K562 (cell line): ENCODE measurements around the gene TMEM164. TPM values are rescaled to one million over a fixed set of nuclear protein-coding genes. Genes with fewer than 3 reads are reported as not detected.
A peak's percentile ranks its signal among the peaks of the same experiment; 100 is the strongest.

Source experiments
- ATAC-seq: fragments of 200-7000 bp; cut with Tn5 transposase; 3 replicates; pipeline ENCODE4 v1.9.1; 2020; ENCODE audit warnings: moderate library complexity
- BruUV-seq: library from RNA; stranded (reverse); fragments of 400-500 nt; replicated peaks from 2 replicates; lab custom pipeline; 2021; lab: Mats Ljungman, UMichigan
- CTCF ChIA-PET: fragments of 300-600 bp; formaldehyde crosslinking; extraction: SDS; loops from one replicate; lab custom pipeline; 2021; ENCODE audit warnings: low intra/inter-chr PET ratio; lab: Yijun Ruan, JAX
- POLR2A ChIA-PET: fragments of 300-600, 350-650 bp; sonication (Branson Sonifier 250); formaldehyde crosslinking; extraction: SDS; loops from one replicate; lab custom pipeline; 2021; ENCODE audit warnings: antibody characterized with exemption, inconsistent platforms; lab: Yijun Ruan, JAX
- DNase-seq, 4 experiments: peaks; one replicate each; pipeline versions ENCODE4 v3.0.0 to v3.0.0-alpha.2; 2011 to 2018; ENCODE audit warnings: low spot score in 3 of 4, mixed read lengths in 3 of 4; ENCODE audit errors: extremely low read depth in 1 of 4
- FAIRE-seq: peaks from 2 replicates; lab custom pipeline; 2011; peaks lifted over from hg19 to GRCh38; lab: Jason Lieb, UNC
- H2AFZ ChIP-seq: 2 replicates; pipeline ENCODE4 v1.6.0; 2011; ENCODE audit warnings: low read depth, low read length, control low read depth, inconsistent platforms
- H3K27ac ChIP-seq: fragments of 200-600 bp; 3 replicates; pipeline ENCODE4 v1.8.0; 2011; ENCODE audit warnings: low read depth, mild to moderate bottlenecking, control low read depth, inconsistent platforms, low read length, moderate library complexity, mixed read lengths; ENCODE audit errors: extremely low read depth
- H3K27me3 ChIP-seq, 2 experiments: fragments of 300-600 bp in 1 of 2; 2 replicates in 1 of 2; 3 replicates in 1 of 2; pipeline versions ENCODE4 v1.6.0 to v1.8.0; 2011; ENCODE audit warnings: inconsistent platforms in 2 of 2, low read length in 2 of 2, mild to moderate bottlenecking in 1 of 2, mixed read lengths in 1 of 2, moderate library complexity in 1 of 2; ENCODE audit not compliant: control insufficient read depth in 2 of 2, insufficient read depth in 2 of 2
- H3K36me3 ChIP-seq: fragments of 300-600 bp; 3 replicates; pipeline ENCODE4 v1.8.0; 2011; ENCODE audit warnings: mild to moderate bottlenecking, low read length, inconsistent platforms; ENCODE audit not compliant: control insufficient read depth, insufficient read depth
- H3K4me1 ChIP-seq, 2 experiments: fragments of 200-600 bp in 1 of 2; replicated peaks in 1 of 2; 2 replicates in 1 of 2; 3 replicates in 1 of 2; pipeline versions ENCODE4 v1.5.1 to v1.8.0; 2011; ENCODE audit warnings: inconsistent platforms in 2 of 2, low read length in 2 of 2, mild to moderate bottlenecking in 1 of 2, mixed read lengths in 1 of 2, moderate library complexity in 1 of 2; ENCODE audit not compliant: control insufficient read depth in 2 of 2, insufficient read depth in 2 of 2
- H3K4me2 ChIP-seq: 2 replicates; pipeline ENCODE4 v1.6.1; 2011; ENCODE audit warnings: low read length, control low read depth, inconsistent platforms, mixed read lengths; ENCODE audit not compliant: insufficient read depth
- H3K4me3 ChIP-seq: fragments of 200-600 bp; sonication (generic), shearing (Covaris generic); 2 replicates; pipeline ENCODE4 v1.5.1; 2016; ENCODE audit warnings: control low read depth, inconsistent platforms
- H3K79me2 ChIP-seq: fragments of 200-600 bp; 3 replicates; pipeline ENCODE4 v1.8.0; 2011; ENCODE audit warnings: low read length, inconsistent platforms; ENCODE audit not compliant: control insufficient read depth, insufficient read depth
- H3K9ac ChIP-seq, 2 experiments: 2 replicates each; pipeline versions ENCODE4 v1.6.0 to v1.6.1; 2011; ENCODE audit warnings: low read depth in 2 of 2, low read length in 2 of 2, control low read depth in 1 of 2, inconsistent platforms in 1 of 2, mild to moderate bottlenecking in 1 of 2, mixed read lengths in 1 of 2; ENCODE audit not compliant: insufficient read depth in 1 of 2
- H3K9me1 ChIP-seq: one replicate; pipeline ENCODE4 v1.6.0; 2011; ENCODE audit warnings: inconsistent platforms, mild to moderate bottlenecking, low read length, moderate library complexity; ENCODE audit not compliant: control insufficient read depth, insufficient read depth
- H3K9me3 ChIP-seq: replicated peaks from 2 replicates; pipeline ENCODE4 v1.5.1; 2011; ENCODE audit warnings: low read depth, low read length, inconsistent platforms; ENCODE audit not compliant: control insufficient read depth, insufficient read depth
- H4K20me1 ChIP-seq: replicated peaks from 2 replicates; pipeline ENCODE4 v1.6.1; 2011; ENCODE audit warnings: low read length, inconsistent platforms, mixed read lengths; ENCODE audit not compliant: control insufficient read depth, insufficient read depth
- ATF2 ChIP-seq: sonication (generic); formaldehyde crosslinking; IDR thresholded peaks from 2 replicates; pipeline ENCODE4 v1.8.1; 2022; ENCODE audit warnings: missing genetic modification reagents
- CSDE1 ChIP-seq, 2 experiments: fragments of 450-650 bp; IDR thresholded peaks; 2 replicates each; pipeline ENCODE4 v1.6.1; 2016; ENCODE audit warnings: mild to moderate bottlenecking in 1 of 2
- CTBP1 ChIP-seq: fragments of 450-650 bp; IDR thresholded peaks from 2 replicates; pipeline ENCODE4 v1.6.1; 2016; ENCODE audit warnings: borderline replicate concordance
- CXXC5 ChIP-seq: fragments of 250-450 bp; sonication (Bioruptor Pico); IDR thresholded peaks from 2 replicates; pipeline ENCODE4 v1.8.0; 2022; ENCODE audit warnings: inconsistent platforms, mild to moderate bottlenecking, moderate library complexity
- DPF2 ChIP-seq: fragments of 450-650 bp; IDR thresholded peaks from 2 replicates; pipeline ENCODE4 v1.6.1; 2016
- GTF2F1 ChIP-seq: IDR thresholded peaks from 2 replicates; pipeline ENCODE4 v1.6.1; 2011; ENCODE audit warnings: low read depth, low read length, improper control_type of control experiment
- HCFC1 ChIP-seq: IDR thresholded peaks from 2 replicates; pipeline ENCODE4 v1.6.1; 2012; ENCODE audit warnings: low read depth, low read length, improper control_type of control experiment
- NBN ChIP-seq: fragments of 450-650 bp; IDR thresholded peaks from 2 replicates; pipeline ENCODE4 v1.6.1; 2016; ENCODE audit warnings: low read depth, mild to moderate bottlenecking
- NRF1 ChIP-seq, 2 experiments: fragments of 450-650 bp; IDR thresholded peaks in 1 of 2; conservative IDR thresholded peaks in 1 of 2; 2 replicates each; pipeline ENCODE4 v1.6.1; 2014; ENCODE audit warnings: mild to moderate bottlenecking in 2 of 2
- PRMT5 ChIP-seq: sonication (generic); formaldehyde crosslinking; IDR thresholded peaks from 2 replicates; pipeline ENCODE4 v1.5.0; 2020; ENCODE audit warnings: missing genetic modification reagents
- TRIM25 ChIP-seq: fragments of 450-650 bp; IDR thresholded peaks from 2 replicates; pipeline ENCODE4 v1.7.0; 2016; ENCODE audit warnings: borderline replicate concordance
- TSC22D4 ChIP-seq: fragments of 450-650 bp; IDR thresholded peaks from 2 replicates; pipeline ENCODE4 v1.6.1; 2016; ENCODE audit warnings: missing genetic modification characterization, missing biosample characterization, control low read depth
- YY1 ChIP-seq, 3 experiments: IDR thresholded peaks; 2 replicates each; pipeline ENCODE4 v1.6.1; 2011; ENCODE audit warnings: low read length in 2 of 3, mild to moderate bottlenecking in 2 of 3, moderate library complexity in 2 of 3, borderline replicate concordance in 1 of 3, control low read depth in 1 of 3, low read depth in 1 of 3; ENCODE audit not compliant: insufficient read depth in 3 of 3, insufficient replicate concordance in 2 of 3, control insufficient read depth in 1 of 3, insufficient read length in 1 of 3; ENCODE audit errors: extremely low read depth in 1 of 3
- ZFP1 ChIP-seq: fragments of 450-650 bp; formaldehyde crosslinking; IDR thresholded peaks from 2 replicates; pipeline ENCODE4 v1.4.0; 2020; ENCODE audit warnings: mild to moderate bottlenecking, mixed read lengths
- ZNF146 ChIP-seq: IDR thresholded peaks from one replicate; pipeline ENCODE4 v1.6.1; 2018; ENCODE audit warnings: missing compliant biosample characterization; ENCODE audit not compliant: unreplicated experiment
- ZNF766 ChIP-seq: fragments of 200-800 bp; sonication (Bioruptor generic); conservative IDR thresholded peaks from 2 replicates; pipeline ENCODE4 v1.6.1; 2016; ENCODE audit warnings: missing genetic modification characterization, missing compliant biosample characterization
- WGBS: fragments of 100-300 bp; shearing (Covaris generic); methylation state at CpG from one replicate; pipeline ENCODE4 v1.1.6; 2016; ENCODE audit warnings: low coverage, mixed read lengths; ENCODE audit not compliant: insufficient coverage; ENCODE audit errors: missing lambda C conversion rate; 5-methylcytosine and 5-hydroxymethylcytosine counted together
- in situ Hi-C: fragments of 300-500 bp; cut with MboI; formaldehyde crosslinking; loops from 4 replicates; pipeline ENCODE4 v1.15.0; 2018; ENCODE audit warnings: inconsistent platforms, mixed read lengths
- intact Hi-C: fragments of 100-400 bp; cut with micrococcal nuclease; formaldehyde crosslinking; loops from 2 replicates; pipeline ENCODE4 v1.14.2; 2022
- polyA plus RNA-seq, 8 experiments: library from polyadenylated mRNA; depleted of rRNA in 4 of 8; stranded (reverse) in 5 of 8; unstranded in 3 of 8; fragments of >200 nt; fragmentation: Nextera tagmentation in 2 of 8; fragmentation: Illumina TruSeq in 1 of 8; extraction: Ambion mirVana in 2 of 8; extraction: Trizol in 1 of 8; gene quantifications; 2 replicates each; pipeline versions ENCODE4 v1.2.1 to v1.2.3, GENCODE V29; 2011 to 2014; ENCODE audit warnings: inconsistent platforms in 1 of 8, missing spikeins in 1 of 8
- total RNA-seq, 7 experiments: library from RNA; depleted of rRNA in 6 of 7; stranded (reverse); fragments of >200 nt in 6 of 7; fragmentation: Illumina TruSeq in 2 of 7; extraction: Trizol in 2 of 7; gene quantifications; 2 replicates each; pipeline versions ENCODE4 v1.2.1 to v1.2.3, GENCODE V29; 2011 to 2021; ENCODE audit warnings: low replicate concordance in 1 of 7
- TF ChIP-seq, protein P1 (sequence below): fragments of 250-450 bp; sonication (Bioruptor Pico); IDR thresholded peaks from 2 replicates; pipeline ENCODE4 v1.5.0; 2022; ENCODE audit warnings: mild to moderate bottlenecking

Gene TMEM164
- total and polyA plus RNA-seq, 9 of the 15 experiments (the other 6 are each of a cell fraction or from before 2014, with no cell fraction given) = 2.4 to 57.3 (median 23.1) TPM

DNA sequence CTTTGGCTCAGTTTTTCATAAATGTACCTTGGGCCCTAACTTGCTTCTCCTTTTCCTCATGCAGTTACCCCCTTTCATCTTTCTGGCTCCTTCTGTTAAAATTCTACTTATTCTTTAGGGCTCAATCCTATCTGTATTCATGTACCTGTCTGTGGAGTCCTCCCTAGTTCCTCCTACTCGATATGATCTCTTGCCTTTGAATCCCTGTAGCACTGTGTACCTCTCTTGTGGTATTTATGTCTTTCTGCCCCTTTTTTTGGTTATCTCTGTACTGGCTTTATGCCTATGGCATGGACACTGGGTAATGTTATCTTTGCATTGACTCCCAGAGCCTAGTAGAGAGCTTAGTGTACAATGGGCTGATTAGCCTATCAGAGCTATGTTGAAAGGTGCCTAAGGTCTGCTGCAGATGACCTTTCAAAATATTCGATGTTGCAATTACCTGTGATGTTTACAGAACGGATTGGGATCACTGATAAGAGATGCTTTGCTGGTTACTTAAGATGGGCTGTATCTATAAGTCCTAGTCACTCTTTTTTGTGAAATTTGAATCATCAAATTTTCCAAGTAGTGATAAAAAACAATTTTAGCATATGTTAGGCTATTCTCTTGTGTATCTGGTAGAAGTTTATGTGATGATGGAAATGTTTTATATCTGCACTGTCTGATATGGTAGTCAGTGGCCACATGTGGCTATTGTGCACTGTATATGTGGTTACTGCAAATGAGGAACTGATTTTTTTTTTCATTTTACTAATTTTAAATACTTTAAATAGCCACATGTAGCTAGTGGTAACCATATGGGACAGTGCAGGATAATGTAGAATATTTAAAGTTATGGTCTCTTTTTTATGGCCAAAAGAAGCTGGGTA lies 33.5 kb downstream of the TMEM164 start:
- H3K4me2 ChIP-seq = no peak overlapping the region
- no peaks in the 10 kb centered on the region; the same call in 1 of the 2 replicates for H4K20me1 ChIP-seq
- no peak overlapping the region for H3K4me3 ChIP-seq
- ATAC-seq (0 out of 3 replicates have a peak, but pooled peaks have one; percentile 42), FAIRE-seq (no peak), DNase-seq (no peak)
- peaks cover 47% of the 10 kb centered on the region for H3K79me2 ChIP-seq
- no peaks in the 10 kb centered on the region for H3K9me1 ChIP-seq
- no peak overlapping the region for H2AFZ ChIP-seq
- BruUV-seq = no TSS peak
- no peaks in the 10 kb centered on the region for H3K27me3 ChIP-seq
- in situ Hi-C loops (no loop called here), intact Hi-C loops (no loop called here)
- ChIA-PET CTCF (no interaction called here), POLR2A (interaction anchor here (0.7 to 0.8 kb wide), 2 partner anchors 9 to 29 kb away, joined by 3 read pairs; no protein-coding TSS in a partner anchor)
- no peak overlapping the region for H3K9ac ChIP-seq
- H3K27ac ChIP-seq = no peak overlapping the region
- H3K36me3 ChIP-seq = peaks cover 8% of the 10 kb centered on the region; the same call in 1 of the 3 replicates
- peaks cover 0 to 4% of the 10 kb centered on the region in 2 experiments; a peak in 2 of 5 replicates for H3K4me1 ChIP-seq
- H3K9me3 ChIP-seq = no peaks in the 10 kb centered on the region
- WGBS = 16% methylated on average over 3 of the region's 3 CpGs
- no peak for TF ChIP-seq HCFC1
- no peak for TF ChIP-seq ZFP1 (CRISPR knock-in tag)
- no peak for TF ChIP-seq ZNF766 (CRISPR knock-in tag)
- TF ChIP-seq YY1 (IDR thresholded peaks at IDR 0.05; ENCODE audit: borderline replicate concordance in 1 of 3, control insufficient read depth in 1 of 3, extremely low read depth in 1 of 3, insufficient read depth in 3 of 3, insufficient read length in 1 of 3, insufficient replicate concordance in 2 of 3, low read depth in 1 of 3, low read length in 2 of 3) = no peak
- no peak for TF ChIP-seq PRMT5
- TF ChIP-seq, protein P1, sequence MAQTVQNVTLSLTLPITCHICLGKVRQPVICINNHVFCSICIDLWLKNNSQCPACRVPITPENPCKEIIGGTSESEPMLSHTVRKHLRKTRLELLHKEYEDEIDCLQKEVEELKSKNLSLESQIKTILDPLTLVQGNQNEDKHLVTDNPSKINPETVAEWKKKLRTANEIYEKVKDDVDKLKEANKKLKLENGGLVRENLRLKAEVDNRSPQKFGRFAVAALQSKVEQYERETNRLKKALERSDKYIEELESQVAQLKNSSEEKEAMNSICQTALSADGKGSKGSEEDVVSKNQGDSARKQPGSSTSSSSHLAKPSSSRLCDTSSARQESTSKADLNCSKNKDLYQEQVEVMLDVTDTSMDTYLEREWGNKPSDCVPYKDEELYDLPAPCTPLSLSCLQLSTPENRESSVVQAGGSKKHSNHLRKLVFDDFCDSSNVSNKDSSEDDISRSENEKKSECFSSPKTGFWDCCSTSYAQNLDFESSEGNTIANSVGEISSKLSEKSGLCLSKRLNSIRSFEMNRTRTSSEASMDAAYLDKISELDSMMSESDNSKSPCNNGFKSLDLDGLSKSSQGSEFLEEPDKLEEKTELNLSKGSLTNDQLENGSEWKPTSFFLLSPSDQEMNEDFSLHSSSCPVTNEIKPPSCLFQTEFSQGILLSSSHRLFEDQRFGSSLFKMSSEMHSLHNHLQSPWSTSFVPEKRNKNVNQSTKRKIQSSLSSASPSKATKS (CRISPR knock-in tag) = no peak
- no peak for TF ChIP-seq TSC22D4
- TF ChIP-seq NRF1 (conservative IDR thresholded peaks at IDR 0.05 in 1 of 2, IDR thresholded peaks at IDR 0.05 in 1 of 2) = no peak
- no peak for TF ChIP-seq ZNF146 (CRISPR knock-in tag)
- no peak for TF ChIP-seq NBN
- TF ChIP-seq GTF2F1 = no peak
- peak; percentile 63 for TF ChIP-seq CTBP1
- no peak for TF ChIP-seq ATF2 (CRISPR knock-in tag)
- no peak for TF ChIP-seq TRIM25
- TF ChIP-seq CXXC5 (CRISPR knock-in tag) = no peak
- TF ChIP-seq CSDE1 (IDR thresholded peaks at IDR 0.05) = no peak
- TF ChIP-seq DPF2 = 0 out of 2 replicates have a peak, but pooled peaks have one; percentile 18
